GM12892 (cell line): ENCODE measurements around the gene ERCC2.

ENCODE experiments used
- DNase-seq: peaks from one replicate; pipeline ENCODE4 v3.0.0; 2011; ENCODE audit not compliant: insufficient read length
- FAIRE-seq: peaks from 2 replicates; lab custom pipeline; 2011; peaks lifted over from hg19 to GRCh38; lab: Jason Lieb, UNC
- POLR2A ChIP-seq: IDR thresholded peaks from 2 replicates; pipeline ENCODE4 v1.6.1; 2011; ENCODE audit warnings: low read depth, low read length, control low read depth
- POLR2AphosphoS5 ChIP-seq: IDR thresholded peaks from 2 replicates; pipeline ENCODE4 v1.6.1; 2011; ENCODE audit warnings: low read depth, low read length, control low read depth
- TAF1 ChIP-seq: IDR thresholded peaks from 2 replicates; pipeline ENCODE4 v1.6.1; 2011; ENCODE audit warnings: low read depth, mild to moderate bottlenecking, control low read depth, low read length, borderline replicate concordance

ERCC2 gene

GRCh38 chr19:45351401-45351952, 18.9 kb downstream of the ERCC2 start:
- FAIRE-seq (no peak), DNase-seq (peak; percentile 20)
- TF ChIP-seq POLR2A (no peak), TAF1 (no peak), POLR2AphosphoS5 (no peak)

DNA sequence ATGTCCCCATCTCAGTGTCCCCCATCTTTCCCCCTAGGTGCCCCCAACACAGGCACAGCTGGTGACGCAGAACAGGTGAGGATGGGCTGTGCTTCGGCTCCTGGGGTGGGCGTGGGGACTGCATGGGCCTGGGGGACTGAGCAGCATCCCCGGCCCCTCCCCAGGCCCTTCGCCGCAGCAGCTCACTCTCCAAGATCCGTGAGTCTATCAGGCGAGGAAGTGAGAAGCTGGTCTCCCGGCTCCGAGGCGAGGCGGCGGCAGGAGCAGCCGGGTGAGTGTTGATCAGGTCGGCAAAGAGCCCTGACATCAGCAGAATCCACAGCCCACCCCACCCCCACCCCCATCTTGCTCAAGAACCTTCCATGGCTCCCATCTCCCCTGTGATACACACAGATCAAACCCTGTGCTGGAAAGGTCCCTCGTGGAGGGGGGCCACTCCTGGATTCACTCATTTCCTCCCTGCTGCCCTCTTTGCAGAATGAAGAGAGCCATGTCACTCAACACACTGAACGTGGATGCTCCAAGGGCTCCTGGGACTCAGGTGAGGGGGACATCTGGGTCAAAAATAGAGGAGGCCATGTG, 19.8 kb downstream of the ERCC2 start:
- no peak for FAIRE-seq
- DNase-seq = peak; percentile 19
- TF ChIP-seq POLR2A = no peak
- no peak for TF ChIP-seq TAF1
- no peak for TF ChIP-seq POLR2AphosphoS5

- TF ChIP-seq POLR2A = no peak
- TF ChIP-seq POLR2AphosphoS5 = no peak
- TF ChIP-seq TAF1 = no peak
- DNase-seq (no peak), FAIRE-seq (no peak)
Observed at GRCh38 chr19:45349430-45349941, 20.9 kb downstream of the ERCC2 start.

DNA sequence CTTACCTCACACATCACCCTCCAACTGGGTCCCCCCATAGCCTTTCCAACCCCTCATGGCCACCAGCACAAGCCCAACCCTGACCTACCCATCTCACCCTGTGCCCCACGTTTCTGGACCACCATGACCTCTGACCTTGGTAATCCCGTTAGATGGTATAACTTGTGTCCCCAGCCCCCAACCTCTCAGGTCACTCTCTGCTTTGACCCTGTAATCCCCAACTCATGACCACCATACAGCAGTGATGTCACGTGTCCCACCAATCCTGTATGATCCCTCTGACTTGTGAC, 21.3 kb downstream of the ERCC2 start:
- TF ChIP-seq POLR2A = no peak
- TF ChIP-seq TAF1 = no peak
- no peak for TF ChIP-seq POLR2AphosphoS5
- FAIRE-seq (no peak), DNase-seq (no peak)

GRCh38 chr19:45348367-45349125, 21.8 kb downstream of the ERCC2 start:
- no peak for DNase-seq
- FAIRE-seq = no peak
- TF ChIP-seq TAF1 (no peak), POLR2A (no peak), POLR2AphosphoS5 (no peak)

GRCh38 chr19:45347570-45348366, 22.6 kb downstream of the ERCC2 start:
- DNase-seq (no peak), FAIRE-seq (no peak)
- TF ChIP-seq POLR2A (no peak), POLR2AphosphoS5 (no peak), TAF1 (no peak)

DNA sequence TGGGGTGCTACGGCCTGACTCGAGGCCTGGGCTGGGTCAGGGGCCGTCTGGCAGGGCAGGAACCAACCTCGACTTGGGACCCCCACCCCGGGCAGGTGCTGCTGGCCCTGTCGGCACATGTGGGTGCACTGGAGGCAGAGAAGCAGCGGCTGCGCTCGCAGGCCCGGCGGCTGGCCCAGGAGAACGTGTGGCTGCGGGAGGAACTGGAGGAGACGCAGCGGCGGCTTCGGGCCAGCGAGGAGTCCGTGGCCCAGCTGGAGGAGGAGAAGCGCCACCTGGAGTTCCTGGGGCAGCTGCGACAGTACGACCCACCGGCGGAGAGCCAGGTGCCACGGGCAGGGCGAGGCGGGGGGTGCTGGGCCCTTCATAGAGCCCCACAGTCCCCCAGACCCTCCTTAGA, 23.9 kb downstream of the ERCC2 start:
- no peak for DNase-seq
- TF ChIP-seq POLR2AphosphoS5 = no peak
- TF ChIP-seq POLR2A = no peak
- no peak for TF ChIP-seq TAF1
- no peak for FAIRE-seq

DNA sequence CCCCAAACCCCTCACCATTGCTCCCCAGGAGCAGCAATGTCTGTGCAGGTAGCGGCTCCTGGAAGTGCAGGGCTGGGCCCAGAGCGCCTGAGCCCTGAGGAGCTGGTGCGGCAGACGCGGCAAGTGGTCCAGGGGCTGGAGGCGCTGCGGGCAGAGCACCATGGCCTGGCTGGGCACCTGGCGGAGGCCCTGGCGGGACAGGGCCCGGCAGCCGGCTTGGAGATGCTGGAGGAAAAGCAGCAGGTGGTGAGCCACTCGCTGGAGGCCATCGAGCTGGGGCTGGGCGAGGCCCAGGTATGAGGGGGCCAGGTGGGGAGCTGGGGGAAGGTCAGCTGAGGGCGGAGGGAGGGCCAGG, 24.9 kb downstream of the ERCC2 start:
- TF ChIP-seq POLR2A = no peak
- no peak for TF ChIP-seq POLR2AphosphoS5
- TF ChIP-seq TAF1 = no peak
- no peak for DNase-seq
- FAIRE-seq = no peak

- no peak for TF ChIP-seq POLR2A
- no peak for TF ChIP-seq TAF1
- no peak for TF ChIP-seq POLR2AphosphoS5
- no peak for FAIRE-seq
- no peak for DNase-seq
Observed at GRCh38 chr19:45344621-45345505, 25.5 kb downstream of the ERCC2 start.

GRCh38 chr19:45342911-45343310, 27.5 kb downstream of the ERCC2 start:
- FAIRE-seq (no peak), DNase-seq (no peak)
- no peak for TF ChIP-seq POLR2A

DNA sequence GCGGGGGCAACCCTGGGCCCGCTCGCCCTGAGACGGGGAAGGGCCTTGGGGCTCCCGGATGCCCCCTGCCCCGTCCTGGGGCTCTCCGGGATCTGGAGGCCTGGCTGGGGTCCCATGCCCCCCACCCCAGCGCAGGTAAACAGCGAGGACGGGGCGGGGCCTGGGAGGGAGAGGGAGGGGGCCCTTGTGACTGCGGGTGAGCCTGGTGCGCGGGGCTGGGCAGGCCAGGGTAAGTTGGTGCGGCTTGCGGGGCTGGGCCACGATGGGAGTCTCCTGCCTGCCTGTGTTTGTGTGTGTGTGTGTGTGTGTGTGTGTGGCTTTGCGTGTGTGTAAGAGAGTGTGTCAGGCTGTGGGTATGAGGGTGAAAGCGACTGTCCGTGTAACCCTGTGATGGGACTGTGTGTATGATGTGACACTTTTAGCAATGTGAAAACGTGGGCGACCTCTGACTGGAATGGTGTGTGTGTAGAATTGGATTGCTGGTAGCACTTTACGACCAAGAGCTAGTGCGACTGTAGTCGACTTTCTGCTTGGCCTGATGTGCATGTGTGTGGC, 29.4 kb downstream of the ERCC2 start:
- TF ChIP-seq POLR2AphosphoS5 = no peak
- no peak for TF ChIP-seq POLR2A
- TF ChIP-seq TAF1 = no peak
- FAIRE-seq (no peak), DNase-seq (no peak)

DNA sequence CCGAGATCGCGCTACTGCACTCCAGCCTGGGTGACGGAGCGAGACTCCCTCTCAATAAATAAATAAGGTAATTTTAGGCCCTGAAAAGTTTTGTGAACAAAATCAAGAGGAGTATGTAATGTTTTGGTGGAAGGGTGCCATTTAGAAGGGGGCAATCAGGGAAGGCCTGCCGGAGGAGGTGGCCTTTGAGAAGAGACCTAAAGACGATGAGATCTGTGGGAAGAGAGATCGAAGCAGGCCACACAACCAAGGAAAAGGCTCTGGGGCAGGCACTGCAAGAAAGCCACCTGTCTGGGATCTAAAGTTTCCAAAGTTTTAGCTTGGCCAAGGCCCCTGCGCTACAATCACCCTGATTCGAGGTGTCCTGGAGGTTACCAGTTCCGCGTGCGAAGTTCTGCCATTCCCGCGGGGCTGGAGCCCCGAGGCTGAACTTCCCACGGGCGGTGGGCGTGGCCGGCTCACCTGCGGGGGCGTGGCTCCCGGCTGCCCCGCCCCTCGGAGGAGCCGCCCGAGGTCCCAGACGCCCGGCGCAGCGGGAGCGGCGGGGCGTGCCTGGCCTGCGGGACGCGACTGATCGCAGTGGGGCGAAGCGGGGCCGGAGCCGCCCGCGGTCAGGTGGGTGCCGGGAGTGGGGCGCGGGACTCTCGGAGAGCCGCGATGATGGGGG, 30.0 kb downstream of the ERCC2 start, which contains the start of gene KLC3:
TSS of gene KLC3 (plus strand) at position 519 of the 667 bp plus-strand sequence. CDS start 4,792 bp downstream, outside the sequence.
- TF ChIP-seq POLR2A (no peak), TAF1 (no peak), POLR2AphosphoS5 (no peak)
- DNase-seq = no peak
- FAIRE-seq = no peak
